HEK293T (cell line): Measurements from ENCODE around the gene TMEM123.

ENCODE experiments used
- ARNT ChIP-seq: fragments of 450-650 bp; IDR thresholded peaks from 2 replicates; pipeline ENCODE4 v1.6.1; 2017; ENCODE audit warnings: mild to moderate bottlenecking
- FOXA1 ChIP-seq: fragments of 450-650 bp; IDR thresholded peaks from 2 replicates; pipeline ENCODE4 v1.6.1; 2016; ENCODE audit warnings: mild to moderate bottlenecking
- PKNOX1 ChIP-seq: fragments of 450-650 bp; IDR thresholded peaks from 2 replicates; pipeline ENCODE4 v1.6.1; 2016

DNA sequence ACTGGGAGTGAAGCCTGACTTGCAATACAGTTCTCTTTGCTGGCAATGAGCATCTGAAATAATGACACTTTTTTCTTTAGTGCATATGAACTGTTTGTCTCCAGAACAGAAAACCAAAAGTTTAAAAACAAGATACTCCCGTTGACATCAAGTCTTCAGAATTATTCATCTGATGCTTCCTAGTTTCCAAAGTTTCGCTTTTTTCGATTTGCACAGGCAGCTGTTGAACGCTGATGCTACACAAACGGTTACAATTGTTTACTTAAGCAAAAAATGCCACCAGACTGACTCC is 106.2 kb downstream of the TMEM123 start:
- no peak for TF ChIP-seq ARNT
- TF ChIP-seq PKNOX1, result no peak
- TF ChIP-seq FOXA1, result no peak
